Stimulated activated CD8-positive, alpha-beta memory T cell treated with anti-CD3 and anti-CD28 coated beads, Interleukin-2, amount 100 ng/mL, for 1 hour (primary cell): ENCODE results near the gene MCM8.

Experiments
- DNase-seq, 2 donors: peaks; one replicate each; pipeline ENCODE4 v3.0.0-alpha.2; 2020; ENCODE audit warnings: low read depth in 2 of 2

Gene MCM8

GRCh38 chr20:5950271-5951031 is at the start of gene MCM8, which contains the start of gene TRMT6:
MCM8 (plus strand) TSS chr20:5950652; CDS start chr20:5952016, 1,364 bp downstream.
TRMT6 (minus strand) TSS chr20:5950533; CDS start chr20:5950405, 128 bp downstream.
- peak; percentile 89 to 93 for DNase-seq

GRCh38 chr20:5900908-5901307 is 49.5 kb upstream of the MCM8 start:
- no peak for DNase-seq

GRCh38 chr20:5908981-5909380 is 41.5 kb upstream of the MCM8 start:
- no peak for DNase-seq

DNA sequence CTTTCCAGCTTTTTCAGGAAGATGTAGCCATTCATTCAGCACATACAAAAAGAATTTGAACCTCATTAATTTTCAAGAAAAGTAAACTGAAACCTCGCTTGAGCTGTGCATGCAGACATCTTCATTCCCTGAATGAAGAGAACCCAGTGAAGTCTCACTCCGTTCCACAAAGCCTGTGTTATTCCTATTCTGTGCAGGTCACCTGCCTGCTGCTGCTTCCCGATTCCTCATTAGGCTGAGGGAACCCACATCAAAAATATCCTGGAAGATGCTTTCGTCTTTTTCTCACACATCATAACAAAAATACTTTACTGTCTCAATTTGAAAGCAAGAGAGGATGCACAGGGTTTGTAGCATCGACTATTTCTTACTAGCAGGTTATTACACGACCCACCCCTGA is 40.3 kb upstream of the MCM8 start:
- DNase-seq = no peak

GRCh38 chr20:5913166-5913565 is 37.3 kb upstream of the MCM8 start:
- DNase-seq = no peak

DNA sequence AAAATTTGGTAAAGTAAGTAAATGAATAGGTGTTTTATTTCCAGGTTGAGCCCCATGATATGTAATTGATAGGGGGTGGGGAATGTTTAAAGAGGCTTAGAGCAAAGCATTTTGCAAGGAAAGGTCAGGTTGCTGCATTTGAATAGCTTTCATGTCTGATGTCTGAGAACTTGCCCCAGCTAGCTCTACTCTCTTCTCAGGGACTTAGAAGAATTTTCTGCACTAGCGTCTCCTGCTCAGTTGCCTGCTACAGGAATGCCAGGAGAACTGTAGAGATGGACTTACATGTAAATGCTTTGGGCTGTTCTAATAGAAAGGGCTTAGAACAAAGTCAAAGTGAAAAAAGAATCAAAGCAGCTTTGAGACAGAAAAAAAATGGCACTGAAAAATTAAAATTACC is 35.6 kb upstream of the MCM8 start:
- DNase-seq = no peak

GRCh38 chr20:5918856-5919625 is 31.4 kb upstream of the MCM8 start:
- no peak for DNase-seq

- DNase-seq = no peak
Observed at GRCh38 chr20:5919626-5920544, 30.6 kb upstream of the MCM8 start.

- DNase-seq = no peak
Observed at GRCh38 chr20:5920581-5920980, 29.9 kb upstream of the MCM8 start.

DNA sequence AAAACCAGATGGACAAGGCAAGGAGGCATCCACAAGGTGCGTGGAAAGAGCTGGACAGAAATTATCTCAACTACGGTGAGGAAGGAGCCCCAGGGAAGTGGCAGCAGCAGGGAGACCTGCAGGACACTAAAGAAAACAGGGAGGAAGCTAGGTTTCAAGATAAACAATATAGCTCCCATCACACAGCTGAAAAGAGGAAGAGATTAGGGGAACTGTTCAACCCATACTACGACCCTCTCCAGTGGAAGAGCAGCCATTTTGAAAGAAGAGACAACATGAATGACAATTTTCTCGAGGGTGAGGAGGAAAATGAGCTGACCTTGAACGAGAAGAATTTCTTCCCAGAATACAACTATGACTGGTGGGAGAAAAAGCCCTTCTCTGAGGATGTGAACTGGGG is 27.0 kb upstream of the MCM8 start:
- no peak for DNase-seq

DNA sequence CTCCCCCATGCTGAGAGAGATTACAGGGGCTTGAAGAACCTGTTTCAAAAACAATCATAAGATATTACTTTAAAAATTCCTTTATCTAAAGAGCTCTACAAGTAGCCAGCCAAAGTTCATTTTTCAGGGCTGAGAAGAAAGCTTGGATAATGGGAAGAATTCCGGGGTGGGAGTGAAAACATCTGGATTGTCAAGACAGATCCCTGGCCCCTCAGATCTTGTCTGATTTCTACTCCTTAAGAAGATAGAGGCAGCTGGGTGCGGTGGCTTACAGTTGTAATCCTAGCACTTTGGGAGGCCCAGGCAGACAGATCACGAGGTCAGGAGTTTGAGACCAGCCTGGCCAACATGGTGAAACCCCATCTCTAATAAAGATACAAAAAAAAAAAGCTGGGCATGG is 24.9 kb upstream of the MCM8 start:
- DNase-seq = no peak

- no peak for DNase-seq
Observed at GRCh38 chr20:5927749-5928462, 22.5 kb upstream of the MCM8 start.

DNA sequence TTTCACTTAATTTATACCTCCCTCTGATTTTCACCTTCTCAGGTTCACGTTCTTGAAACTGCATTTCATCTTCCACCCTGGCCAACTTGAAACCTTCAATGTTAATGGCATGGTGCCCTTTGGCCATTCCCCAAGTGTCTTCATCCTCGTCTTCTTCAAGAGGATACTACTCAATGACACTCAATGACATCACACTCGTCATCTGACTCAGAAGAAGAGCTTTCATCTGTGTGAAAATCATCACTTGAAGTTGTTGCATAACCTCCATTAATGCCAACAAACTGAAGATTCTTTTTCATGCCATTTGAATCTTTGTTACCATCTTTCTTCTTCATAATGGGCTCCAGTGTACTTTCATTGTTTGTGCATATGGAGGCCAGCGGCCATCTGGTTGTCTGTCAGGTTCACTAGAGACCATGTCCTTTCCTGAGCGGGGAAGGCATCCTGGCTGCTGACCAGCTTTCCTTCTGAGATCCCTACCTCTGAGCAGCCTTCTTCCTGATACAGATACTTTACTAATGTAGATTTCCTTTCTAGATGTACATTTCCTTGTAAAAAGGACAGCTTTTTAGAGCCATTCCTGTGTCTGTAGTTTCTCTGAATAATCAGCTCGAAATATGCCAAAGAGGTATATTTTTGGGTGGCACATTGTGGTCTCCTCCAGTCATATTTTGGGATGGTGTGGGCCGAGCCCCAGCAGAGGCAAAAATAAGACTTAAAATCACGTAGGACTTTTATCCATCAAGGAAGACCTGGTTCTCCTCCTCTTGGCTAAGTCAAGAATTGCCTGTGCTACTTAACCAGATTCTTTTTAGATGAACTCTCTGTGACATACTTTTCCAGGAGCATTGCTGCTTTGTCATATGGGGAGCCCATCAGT is 21.4 kb upstream of the MCM8 start:
- DNase-seq = no peak

GRCh38 chr20:5931411-5931810 is 19.0 kb upstream of the MCM8 start:
- no peak for DNase-seq

DNA sequence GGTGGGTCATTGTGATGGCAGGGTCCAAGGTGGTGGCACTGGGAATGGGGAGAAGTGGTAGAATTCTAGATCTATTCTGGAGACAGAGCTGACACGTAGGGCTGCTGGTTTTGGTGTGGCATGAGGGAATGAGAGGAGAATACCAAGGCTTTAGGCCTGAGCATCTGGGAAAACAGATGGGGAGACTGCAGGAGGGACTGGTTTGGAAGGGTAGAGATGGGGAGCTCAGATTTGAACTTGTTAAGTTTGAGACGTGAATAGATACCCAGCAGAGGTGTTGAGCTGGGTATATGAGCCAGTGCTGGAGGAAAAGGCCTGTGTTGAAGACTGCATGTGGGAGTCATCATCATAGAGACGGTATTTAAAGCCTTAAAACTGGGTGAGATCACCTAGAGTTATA is 17.7 kb upstream of the MCM8 start:
- no peak for DNase-seq

- no peak for DNase-seq
Observed at GRCh38 chr20:5933802-5934436, 16.5 kb upstream of the MCM8 start.

- no peak for DNase-seq
Observed at GRCh38 chr20:5935384-5935783, 15.1 kb upstream of the MCM8 start.

GRCh38 chr20:5936238-5936637 is 14.2 kb upstream of the MCM8 start:
- no peak for DNase-seq

DNA sequence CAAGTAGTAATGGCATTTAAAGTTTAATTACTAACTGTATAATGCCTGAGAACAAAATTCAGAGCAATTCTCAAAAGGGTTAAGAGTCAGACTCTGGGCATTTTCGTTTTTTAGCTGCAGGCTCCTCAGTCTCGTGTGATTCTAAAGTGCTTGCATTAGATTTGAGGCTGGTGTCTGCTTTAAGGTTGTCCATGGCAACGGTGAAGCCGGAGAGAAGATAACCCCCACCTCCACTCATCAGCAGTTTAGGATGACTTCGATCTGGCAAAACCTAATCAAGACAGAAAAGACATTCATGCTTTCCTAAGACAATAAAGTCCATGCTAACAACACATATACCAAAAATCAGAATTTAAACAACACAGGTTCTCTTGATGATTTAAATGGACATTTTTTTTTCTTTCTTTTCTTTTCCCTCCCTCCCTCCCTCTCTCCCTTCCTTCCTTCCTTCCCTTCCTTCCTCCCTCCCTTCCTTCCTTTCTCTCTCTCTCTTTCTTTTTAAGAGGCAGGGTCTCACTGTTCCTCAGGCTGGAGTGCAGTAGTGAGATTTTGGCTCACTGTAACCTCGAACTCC is 11.9 kb upstream of the MCM8 start:
- DNase-seq = no peak

- no peak for DNase-seq
Observed at GRCh38 chr20:5945963-5946362, 4.5 kb upstream of the MCM8 start.
